Activated CD8-positive, alpha-beta T cell treated with anti-CD3 and anti-CD28 coated beads, Interleukin-2, amount 10 ng/mL, durations not matched to agents 7 days and 5 days (primary cell): Measurements from ENCODE around the gene WSCD1. TPM values are rescaled to one million over a fixed set of nuclear protein-coding genes. Genes with fewer than 3 reads are reported as not detected.

Experiments
- ATAC-seq: fragments of 150-1000 bp; cut with Tn5 transposase; one replicate; pipeline ENCODE4 v1.10.0; 2021; ENCODE audit warnings: moderate library complexity
- CTCF ChIA-PET: fragments of 350-600 bp; sonication (Branson Sonifier 250); formaldehyde crosslinking; loops from one replicate; lab custom pipeline; 2021; ENCODE audit warnings: antibody characterized with exemption; lab: Charles Lee
- POLR2A ChIA-PET: fragments of 350-600 bp; sonication (Branson Sonifier 250); formaldehyde crosslinking; loops from one replicate; lab custom pipeline; 2021; ENCODE audit warnings: antibody characterized with exemption; lab: Charles Lee
- DNase-seq: peaks from one replicate; pipeline ENCODE4 v3.0.0-alpha.2; 2020
- H3K27ac Mint-ChIP-seq: one replicate; pipeline ENCODE4 v1.8.0; 2021; ENCODE audit warnings: mild to moderate bottlenecking, mixed read lengths
- H3K27me3 Mint-ChIP-seq: one replicate; pipeline ENCODE4 v1.8.0; 2021; ENCODE audit warnings: low read depth, mixed read lengths
- H3K36me3 Mint-ChIP-seq: one replicate; pipeline ENCODE4 v1.8.0; 2021; ENCODE audit warnings: low read depth, mixed read lengths
- H3K4me1 Mint-ChIP-seq: one replicate; pipeline ENCODE4 v1.8.0; 2021; ENCODE audit warnings: low read depth, mixed read lengths
- H3K4me3 Mint-ChIP-seq: one replicate; pipeline ENCODE4 v1.8.0; 2021; ENCODE audit warnings: mild to moderate bottlenecking, mixed read lengths
- H3K9me3 Mint-ChIP-seq: one replicate; pipeline ENCODE4 v1.8.0; 2022; ENCODE audit warnings: mixed read lengths; ENCODE audit not compliant: insufficient read depth
- total RNA-seq, 2 experiments: library from RNA; stranded (reverse); gene quantifications; one replicate each; pipeline ENCODE4 v1.2.3, GENCODE V29; 2021

Gene WSCD1
- total RNA-seq, 2 experiments from 2014 or later, result not detected

DNA sequence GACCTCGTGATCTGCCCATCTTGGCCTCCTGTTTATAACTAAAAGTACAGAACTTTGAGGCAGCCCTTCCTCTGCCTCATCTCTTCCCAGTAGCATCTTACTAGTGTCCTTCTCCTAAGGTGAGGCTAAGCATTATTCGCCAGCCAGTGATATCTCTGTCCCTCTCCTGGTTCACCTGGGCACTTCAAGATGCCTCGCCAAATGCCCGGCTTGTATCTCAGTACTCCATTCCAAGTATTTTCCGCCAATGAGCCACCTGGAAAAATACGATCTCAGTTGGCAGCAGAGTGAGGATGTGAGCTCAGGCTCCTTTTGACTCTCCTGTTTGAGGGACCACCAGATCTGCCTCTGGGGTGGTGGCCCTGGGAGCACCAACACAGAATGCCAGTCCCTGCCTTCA, 25.9 kb upstream of the WSCD1 start:
- H3K36me3 Mint-ChIP-seq, result no peaks in the 10 kb centered on the region
- POLR2A ChIA-PET, result no interaction called here
- DNase-seq, result no peak
- H3K27ac Mint-ChIP-seq, result no peak overlapping the region
- no peaks in the 10 kb centered on the region for H3K9me3 Mint-ChIP-seq
- H3K4me1 Mint-ChIP-seq, result no peaks in the 10 kb centered on the region
- no peak overlapping the region for H3K4me3 Mint-ChIP-seq
- CTCF ChIA-PET, result no interaction called here
- no peaks in the 10 kb centered on the region for H3K27me3 Mint-ChIP-seq
- no peak for ATAC-seq

DNA sequence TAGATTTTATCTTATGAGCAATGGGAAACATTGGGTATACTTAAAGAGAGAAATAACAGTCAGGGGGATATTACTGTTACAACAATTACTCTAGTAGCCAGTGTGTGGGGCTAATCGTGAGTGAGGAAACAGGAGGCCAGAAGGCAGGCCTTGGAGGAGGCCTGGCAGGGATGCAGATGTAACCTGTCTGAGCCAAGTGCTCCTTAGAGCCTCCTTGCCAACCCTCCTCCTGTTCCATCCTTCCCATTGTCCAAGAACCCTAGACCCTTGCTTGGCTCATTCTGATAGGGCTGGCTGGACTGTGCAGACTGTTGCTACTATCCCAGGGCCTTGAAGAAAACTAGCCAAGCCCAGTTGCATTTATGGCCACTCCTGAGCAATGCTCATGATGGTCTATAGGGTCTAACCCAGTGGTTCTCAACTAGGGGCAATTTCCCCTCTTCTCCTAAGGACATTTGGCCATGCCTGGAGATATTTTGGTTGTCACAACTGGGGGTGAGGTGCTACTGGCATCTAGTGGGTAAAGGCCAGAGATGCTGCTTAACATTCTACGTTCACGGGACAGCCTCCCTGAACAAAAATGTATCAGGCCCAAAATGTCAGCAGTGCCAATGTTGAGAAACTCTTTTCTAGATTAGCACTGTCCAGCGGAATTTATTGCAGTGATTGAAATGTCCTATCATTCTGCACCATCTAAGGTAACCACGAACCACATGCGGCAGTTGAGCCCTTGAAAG, 24.4 kb upstream of the WSCD1 start:
- CTCF ChIA-PET, result no interaction called here
- Mint-ChIP-seq H3K27me3 (no peaks in the 10 kb centered on the region), H3K9me3 (no peaks in the 10 kb centered on the region), H3K4me3 (no peak overlapping the region), H3K36me3 (no peaks in the 10 kb centered on the region), H3K27ac (no peak overlapping the region), H3K4me1 (no peaks in the 10 kb centered on the region)
- POLR2A ChIA-PET, result no interaction called here
- ATAC-seq (no peak), DNase-seq (no peak)

DNA sequence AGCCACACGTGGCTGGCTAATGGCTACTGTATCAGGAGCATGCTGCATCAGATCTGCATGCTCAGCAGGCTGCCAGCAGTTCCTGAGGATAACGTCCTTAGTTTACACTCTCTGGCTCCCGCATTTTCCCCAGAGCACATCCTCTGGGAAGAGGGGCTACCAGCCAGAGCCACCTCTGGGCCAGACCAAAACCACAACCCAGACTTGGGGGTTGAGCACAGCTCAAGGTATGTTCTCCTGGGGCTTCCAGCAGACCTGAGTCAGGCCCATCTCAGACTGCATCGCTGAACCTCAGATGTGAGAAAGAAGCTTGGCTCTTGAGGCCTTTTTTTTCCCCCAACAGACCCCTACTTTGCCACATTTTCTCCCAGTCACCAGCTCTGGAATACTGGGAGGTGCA, 23.7 kb upstream of the WSCD1 start:
- ChIA-PET POLR2A (no interaction called here), CTCF (no interaction called here)
- H3K36me3 Mint-ChIP-seq, result no peaks in the 10 kb centered on the region
- no peak overlapping the region for H3K4me3 Mint-ChIP-seq
- H3K27ac Mint-ChIP-seq, result no peak overlapping the region
- H3K9me3 Mint-ChIP-seq, result no peaks in the 10 kb centered on the region
- no peaks in the 10 kb centered on the region for H3K4me1 Mint-ChIP-seq
- ATAC-seq, result no peak
- DNase-seq, result no peak
- peaks cover 2% of the 10 kb centered on the region for H3K27me3 Mint-ChIP-seq

DNA sequence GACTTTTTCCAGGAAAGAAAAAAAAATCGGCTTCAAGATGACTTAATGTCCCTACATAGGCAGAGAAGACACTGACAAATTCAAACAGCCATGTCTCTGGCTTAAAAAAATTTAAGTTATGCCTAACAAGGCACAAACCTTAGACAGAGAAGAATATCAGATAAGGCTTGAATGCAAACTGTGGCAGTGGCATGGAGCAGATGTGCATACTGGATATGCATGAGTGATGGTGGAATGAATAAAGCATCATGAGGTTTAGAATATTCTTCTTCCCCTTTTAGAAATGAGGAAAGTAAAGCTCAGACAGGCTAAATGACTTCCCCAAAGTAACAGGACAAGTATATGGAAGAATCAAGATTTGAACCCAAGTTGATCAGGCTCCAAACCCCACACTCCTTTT, 23.2 kb upstream of the WSCD1 start:
- DNase-seq (no peak), ATAC-seq (no peak)
- Mint-ChIP-seq H3K4me1 (no peaks in the 10 kb centered on the region), H3K27me3 (peaks cover 3% of the 10 kb centered on the region), H3K27ac (no peak overlapping the region), H3K4me3 (no peak overlapping the region), H3K36me3 (no peaks in the 10 kb centered on the region), H3K9me3 (no peaks in the 10 kb centered on the region)
- CTCF ChIA-PET, result no interaction called here
- POLR2A ChIA-PET, result no interaction called here

DNA sequence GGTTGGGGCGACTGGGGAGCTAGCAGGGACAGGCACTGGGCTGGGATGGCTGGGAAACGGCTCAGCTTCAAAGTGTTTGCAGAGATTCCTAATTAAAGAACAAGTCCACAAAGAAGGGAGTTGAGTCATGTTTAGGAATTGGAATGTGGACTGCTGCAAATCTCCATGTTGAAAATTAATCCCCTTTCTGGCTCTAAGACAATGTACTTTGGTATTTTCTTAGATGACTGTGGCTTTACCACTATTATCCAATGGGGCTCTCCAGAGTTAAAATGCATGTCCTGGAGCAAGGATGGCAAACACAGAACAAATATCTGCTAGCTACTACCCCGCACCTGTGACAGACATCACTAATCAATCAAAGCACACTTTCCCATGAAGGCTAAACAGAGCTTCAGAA, 22.2 kb upstream of the WSCD1 start:
- Mint-ChIP-seq H3K27me3 (peaks cover 7% of the 10 kb centered on the region), H3K36me3 (no peaks in the 10 kb centered on the region), H3K27ac (no peak overlapping the region), H3K4me1 (no peaks in the 10 kb centered on the region), H3K9me3 (no peaks in the 10 kb centered on the region), H3K4me3 (no peak overlapping the region)
- DNase-seq (no peak), ATAC-seq (no peak)
- ChIA-PET CTCF (no interaction called here), POLR2A (no interaction called here)

DNA sequence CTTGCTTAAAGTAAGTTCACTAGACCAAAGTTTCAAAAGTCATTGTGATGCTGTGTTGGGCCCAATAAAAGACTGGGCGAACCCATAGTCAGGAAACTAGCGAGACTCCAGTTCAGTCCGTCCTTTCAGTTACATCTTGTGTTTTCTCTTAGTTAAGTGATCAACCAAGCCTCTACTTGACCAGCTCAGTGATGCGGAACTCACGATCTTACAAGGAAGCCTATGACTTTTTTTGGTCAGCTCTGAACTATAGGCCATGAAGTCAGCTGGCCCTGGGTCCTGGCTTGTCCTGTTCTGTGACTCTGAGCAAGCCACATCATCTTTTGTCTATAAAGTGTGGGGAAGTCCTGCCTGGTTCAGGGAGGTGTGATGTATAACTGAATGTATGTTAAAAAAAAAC, 21.7 kb upstream of the WSCD1 start:
- POLR2A ChIA-PET, result no interaction called here
- ATAC-seq (no peak), DNase-seq (no peak)
- Mint-ChIP-seq H3K36me3 (no peaks in the 10 kb centered on the region), H3K27ac (no peak overlapping the region), H3K4me3 (no peak overlapping the region), H3K4me1 (no peaks in the 10 kb centered on the region), H3K27me3 (peaks cover 7% of the 10 kb centered on the region), H3K9me3 (no peaks in the 10 kb centered on the region)
- CTCF ChIA-PET, result no interaction called here

DNA sequence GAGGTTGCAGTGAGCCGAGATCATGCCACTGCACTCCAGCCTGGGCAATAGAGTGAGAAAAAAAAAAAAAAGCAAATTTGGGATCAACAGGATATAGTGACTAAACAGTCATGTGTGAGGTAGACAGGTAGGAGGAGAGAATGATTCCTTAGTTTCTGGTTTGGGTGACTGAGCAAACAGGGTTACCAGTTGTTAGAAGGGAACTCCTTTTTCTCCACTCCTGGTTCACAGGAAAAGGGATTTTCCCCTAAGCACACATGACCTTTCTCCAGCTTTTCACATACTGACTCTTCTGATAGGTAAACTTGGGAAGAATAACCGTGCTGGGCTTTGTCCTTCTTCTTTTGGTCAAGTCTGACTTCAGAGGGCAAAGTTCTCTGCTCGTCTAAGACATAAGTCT, 17.3 kb upstream of the WSCD1 start:
- ATAC-seq (no peak), DNase-seq (no peak)
- no peak overlapping the region for H3K4me3 Mint-ChIP-seq
- H3K9me3 Mint-ChIP-seq, result no peaks in the 10 kb centered on the region
- ChIA-PET CTCF (no interaction called here), POLR2A (no interaction called here)
- peaks cover 7% of the 10 kb centered on the region for H3K27me3 Mint-ChIP-seq
- no peaks in the 10 kb centered on the region for H3K36me3 Mint-ChIP-seq
- H3K4me1 Mint-ChIP-seq, result no peaks in the 10 kb centered on the region
- H3K27ac Mint-ChIP-seq, result no peak overlapping the region

DNA sequence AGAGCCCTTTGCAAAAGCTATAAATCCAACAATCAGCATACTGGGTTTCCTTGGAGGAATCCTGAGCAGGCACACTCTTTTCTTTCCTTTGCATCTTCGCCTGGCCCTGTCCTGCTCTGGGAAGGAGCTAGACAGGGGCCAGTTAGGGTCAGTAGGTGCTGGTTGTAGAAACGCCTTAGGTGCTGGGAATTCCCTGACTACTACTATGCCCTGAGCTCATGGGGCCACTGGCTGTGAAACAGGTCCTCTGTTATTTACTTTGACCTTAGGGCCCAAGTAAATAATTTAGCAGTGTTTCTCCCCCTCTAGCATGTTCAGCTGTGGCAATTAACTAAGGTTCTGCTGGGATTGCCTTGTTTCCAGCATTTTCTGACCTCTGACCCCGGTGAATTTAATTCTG, 15.8 kb upstream of the WSCD1 start:
- H3K9me3 Mint-ChIP-seq, result no peaks in the 10 kb centered on the region
- POLR2A ChIA-PET, result no interaction called here
- H3K27ac Mint-ChIP-seq, result no peak overlapping the region
- no peaks in the 10 kb centered on the region for H3K4me1 Mint-ChIP-seq
- no peak overlapping the region for H3K4me3 Mint-ChIP-seq
- H3K27me3 Mint-ChIP-seq, result peaks cover 8% of the 10 kb centered on the region
- ATAC-seq (no peak), DNase-seq (no peak)
- H3K36me3 Mint-ChIP-seq, result no peaks in the 10 kb centered on the region
- CTCF ChIA-PET, result no interaction called here

DNA sequence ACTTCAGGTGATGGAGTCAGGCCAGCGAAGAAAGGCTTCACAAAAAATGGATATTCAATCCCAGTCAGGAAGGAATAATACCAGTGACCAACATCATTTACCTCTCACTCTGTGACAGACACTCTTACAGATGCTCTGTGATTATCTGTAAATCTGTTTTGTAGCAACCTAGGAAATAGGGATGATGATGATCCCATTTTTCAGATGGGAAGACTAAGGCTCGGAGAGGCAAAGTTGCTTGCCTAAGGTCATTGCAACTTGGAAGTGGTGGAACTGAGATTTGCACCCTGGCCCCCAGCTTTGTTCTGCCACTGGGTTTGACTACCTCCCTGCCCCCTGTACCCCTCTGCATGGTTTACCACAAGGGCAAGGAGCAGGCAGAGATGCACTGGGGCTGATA, 14.1 kb upstream of the WSCD1 start:
- ChIA-PET POLR2A (no interaction called here), CTCF (no interaction called here)
- no peaks in the 10 kb centered on the region for H3K9me3 Mint-ChIP-seq
- no peak overlapping the region for H3K27ac Mint-ChIP-seq
- no peak overlapping the region for H3K4me3 Mint-ChIP-seq
- no peak for DNase-seq
- no peaks in the 10 kb centered on the region for H3K4me1 Mint-ChIP-seq
- peaks cover 7% of the 10 kb centered on the region for H3K27me3 Mint-ChIP-seq
- ATAC-seq, result no peak
- no peaks in the 10 kb centered on the region for H3K36me3 Mint-ChIP-seq

DNA sequence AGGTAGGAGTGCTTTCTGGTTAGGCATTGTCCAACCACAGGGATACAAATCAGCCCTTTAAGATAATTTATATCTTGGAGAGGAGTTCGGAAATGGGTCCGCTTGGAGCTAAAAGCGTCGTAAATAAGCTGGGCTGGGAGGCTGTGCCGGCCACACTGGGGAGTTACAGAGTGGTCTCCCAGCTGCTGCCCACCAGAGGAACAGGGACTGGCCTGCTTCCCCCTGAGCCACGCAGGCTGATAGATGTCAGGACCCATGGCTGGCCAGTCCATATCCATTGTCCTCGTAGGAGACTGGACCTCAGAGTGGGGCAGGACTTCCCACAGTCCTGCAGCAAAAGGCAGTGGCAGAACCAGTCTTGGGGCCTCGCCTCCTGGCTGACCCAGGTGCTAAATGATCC, 12.6 kb upstream of the WSCD1 start:
- ChIA-PET POLR2A (no interaction called here), CTCF (no interaction called here)
- Mint-ChIP-seq H3K27me3 (peaks cover 2% of the 10 kb centered on the region), H3K4me1 (no peaks in the 10 kb centered on the region), H3K36me3 (no peaks in the 10 kb centered on the region), H3K9me3 (no peaks in the 10 kb centered on the region), H3K27ac (no peak overlapping the region), H3K4me3 (no peak overlapping the region)
- ATAC-seq (no peak), DNase-seq (no peak)

DNA sequence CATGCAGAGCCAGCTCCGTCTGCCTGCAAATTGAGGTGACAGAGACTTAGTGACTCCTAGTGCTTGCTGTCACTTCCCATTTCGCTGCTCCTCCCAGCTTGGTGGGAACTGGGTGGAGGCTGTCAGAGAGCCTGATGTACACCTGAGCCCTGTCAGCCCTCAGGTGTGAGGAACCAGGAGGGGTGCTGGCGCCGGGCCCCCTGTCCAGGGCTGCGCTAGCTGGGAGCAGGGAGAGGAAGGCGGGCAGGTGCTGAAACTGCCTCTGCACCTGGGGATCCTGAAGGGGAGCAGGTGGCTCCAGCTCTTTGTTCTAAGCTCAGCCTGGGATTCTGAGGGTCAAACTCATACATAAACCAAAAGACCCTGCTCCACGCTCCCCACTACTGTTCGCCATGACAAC, 10.8 kb upstream of the WSCD1 start:
- CTCF ChIA-PET, result interaction anchor here (1.7 kb wide), 1 partner anchor 9 kb away, joined by 8 read pairs; no protein-coding TSS in a partner anchor
- H3K4me3 Mint-ChIP-seq, result no peak overlapping the region

DNA sequence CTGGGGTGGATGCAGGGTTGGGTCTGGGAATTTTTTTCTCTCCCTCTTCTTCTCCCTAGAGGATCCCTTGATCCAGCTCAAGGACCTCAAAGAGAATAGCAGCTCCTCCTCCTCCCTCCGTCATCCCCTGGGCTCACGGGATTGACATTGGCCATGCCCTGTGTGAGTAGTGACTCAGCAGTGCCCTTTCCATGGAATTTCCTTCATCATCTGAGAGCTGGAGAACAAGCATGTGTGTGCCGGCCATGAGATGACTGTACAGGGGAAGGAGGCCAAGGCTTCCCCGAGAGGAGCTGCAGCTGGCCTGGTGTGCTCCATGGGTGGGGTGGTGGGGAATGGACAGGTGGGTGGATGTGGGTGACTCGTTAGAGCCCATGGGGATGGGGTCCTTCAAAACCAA, 8.9 kb upstream of the WSCD1 start:
- no peaks in the 10 kb centered on the region for H3K9me3 Mint-ChIP-seq

More for the DNA sequence above, 10.8 kb upstream of the WSCD1 start:
- DNase-seq (no peak), ATAC-seq (no peak)
- H3K9me3 Mint-ChIP-seq, result no peaks in the 10 kb centered on the region
- peaks cover 3% of the 10 kb centered on the region for H3K27me3 Mint-ChIP-seq
- H3K4me1 Mint-ChIP-seq, result no peaks in the 10 kb centered on the region
- H3K36me3 Mint-ChIP-seq, result no peaks in the 10 kb centered on the region
- H3K27ac Mint-ChIP-seq, result no peak overlapping the region
- POLR2A ChIA-PET, result no interaction called here

DNA sequence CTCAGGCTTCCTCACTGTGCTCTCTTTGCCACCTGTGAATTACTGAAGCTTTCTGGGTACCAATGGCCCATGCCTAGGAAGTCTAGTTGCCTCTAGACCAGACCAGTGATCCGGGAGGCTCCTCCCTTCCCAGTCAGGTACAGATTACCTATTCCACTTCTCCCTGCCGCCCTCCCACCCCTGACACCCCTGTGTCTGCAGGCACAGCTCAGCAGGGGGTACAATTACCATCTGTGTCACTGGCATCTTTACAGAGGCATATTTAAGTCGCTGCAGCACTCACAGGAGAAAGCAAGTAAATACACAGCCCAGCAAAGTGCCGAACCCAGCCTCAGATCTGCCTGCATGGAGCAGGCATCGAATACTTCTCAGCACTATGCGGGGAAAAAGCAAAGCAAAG, 5.3 kb upstream of the WSCD1 start:
- Mint-ChIP-seq H3K4me1 (peaks cover 5% of the 10 kb centered on the region), H3K27ac (no peak overlapping the region), H3K4me3 (no peak overlapping the region), H3K27me3 (peaks cover 31% of the 10 kb centered on the region), H3K9me3 (no peaks in the 10 kb centered on the region), H3K36me3 (peaks cover 4% of the 10 kb centered on the region)
- POLR2A ChIA-PET, result no interaction called here
- DNase-seq, result no peak
- CTCF ChIA-PET, result no interaction called here
- no peak for ATAC-seq

More for the DNA sequence above, 8.9 kb upstream of the WSCD1 start:
- Mint-ChIP-seq H3K27ac (no peak overlapping the region), H3K36me3 (no peaks in the 10 kb centered on the region), H3K27me3 (peaks cover 11% of the 10 kb centered on the region), H3K4me3 (no peak overlapping the region), H3K4me1 (no peaks in the 10 kb centered on the region)
- ATAC-seq, result no peak
- ChIA-PET POLR2A (no interaction called here), CTCF (interaction anchor here (0.6 kb wide), 1 partner anchor 647 kb away, joined by 3 read pairs; no protein-coding TSS in a partner anchor)
- no peak for DNase-seq
